K562 (cell line): ENCODE data around the gene RHOC. TPM values are rescaled to one million over a fixed set of nuclear protein-coding genes. Genes with fewer than 3 reads are reported as not detected.

Experiments
- CBX2 ChIP-seq: fragments of 200-600 bp; sonication (generic); IDR thresholded peaks from one replicate; pipeline ENCODE4 v1.6.1; 2012; ENCODE audit warnings: mild to moderate bottlenecking, low read length, inconsistent platforms; ENCODE audit not compliant: insufficient read depth, poor library complexity, severe bottlenecking
- CC2D1A ChIP-seq: fragments of 450-650 bp; IDR thresholded peaks from 2 replicates; pipeline ENCODE4 v1.6.1; 2017; ENCODE audit warnings: mild to moderate bottlenecking
- CEBPB ChIP-seq: fragments of 450-650 bp; IDR thresholded peaks from 2 replicates; pipeline ENCODE4 v1.6.1; 2016; ENCODE audit warnings: missing genetic modification characterization, missing compliant biosample characterization
- ELK1 ChIP-seq: sonication (generic); formaldehyde crosslinking; IDR thresholded peaks from 2 replicates; pipeline ENCODE4 v1.8.1; 2022; ENCODE audit warnings: missing genetic modification reagents
- ETV5 ChIP-seq: sonication (generic); formaldehyde crosslinking; IDR thresholded peaks from 2 replicates; pipeline ENCODE4 v1.4.0; 2020; ENCODE audit warnings: low read depth, mild to moderate bottlenecking, missing genetic modification reagents
- L3MBTL2 ChIP-seq: fragments of 450-650 bp; IDR thresholded peaks from 2 replicates; pipeline ENCODE4 v1.6.1; 2016; ENCODE audit warnings: mild to moderate bottlenecking, moderate library complexity
- MITF ChIP-seq: IDR thresholded peaks from 2 replicates; pipeline ENCODE4 v1.6.1; 2014; ENCODE audit warnings: antibody characterized with exemption
- NFRKB ChIP-seq: fragments of 450-650 bp; IDR thresholded peaks from 2 replicates; pipeline ENCODE4 v1.6.1; 2016; ENCODE audit warnings: low read depth
- PHF21A ChIP-seq: fragments of 450-650 bp; IDR thresholded peaks from 2 replicates; pipeline ENCODE4 v1.6.1; 2017; ENCODE audit warnings: low read depth, borderline replicate concordance
- TAF7 ChIP-seq: fragments of 450-650 bp; IDR thresholded peaks from 2 replicates; pipeline ENCODE4 v1.6.1; 2016; ENCODE audit warnings: missing genetic modification characterization, missing compliant biosample characterization
- TAL1 ChIP-seq: fragments of 450-650 bp; IDR thresholded peaks from 2 replicates; pipeline ENCODE4 v1.6.1; 2016; ENCODE audit warnings: mild to moderate bottlenecking
- TBP ChIP-seq: optimal IDR thresholded peaks from 2 replicates; pipeline ENCODE3; 2011; ENCODE audit warnings: low read depth, low read length, improper control_type of control experiment
- polyA plus RNA-seq, 8 experiments: library from polyadenylated mRNA; depleted of rRNA in 4 of 8; stranded (reverse) in 5 of 8; unstranded in 3 of 8; fragments of >200 nt; fragmentation: Nextera tagmentation in 2 of 8; fragmentation: Illumina TruSeq in 1 of 8; extraction: Ambion mirVana in 2 of 8; extraction: Trizol in 1 of 8; gene quantifications; 2 replicates each; pipeline versions ENCODE4 v1.2.1 to v1.2.3, GENCODE V29; 2011 to 2014; ENCODE audit warnings: inconsistent platforms in 1 of 8, missing spikeins in 1 of 8
- total RNA-seq, 7 experiments: library from RNA; depleted of rRNA in 6 of 7; stranded (reverse); fragments of >200 nt in 6 of 7; fragmentation: Illumina TruSeq in 2 of 7; extraction: Trizol in 2 of 7; gene quantifications; 2 replicates each; pipeline versions ENCODE4 v1.2.1 to v1.2.3, GENCODE V29; 2011 to 2021; ENCODE audit warnings: low replicate concordance in 1 of 7
- TF ChIP-seq, protein P1 (sequence below): sonication (generic); formaldehyde crosslinking; IDR thresholded peaks from 2 replicates; pipeline ENCODE4 v1.5.0; 2020; ENCODE audit warnings: missing genetic modification reagents
- TF ChIP-seq, protein P2 (sequence below): sonication (generic); formaldehyde crosslinking; IDR thresholded peaks from 2 replicates; pipeline ENCODE4 v1.4.0; 2020; ENCODE audit warnings: mild to moderate bottlenecking, missing genetic modification reagents
- TF ChIP-seq, protein P3 (sequence below): fragments of 250-450 bp; sonication (Bioruptor Pico); IDR thresholded peaks from 2 replicates; pipeline ENCODE4 v1.4.0; 2020; ENCODE audit warnings: mild to moderate bottlenecking, moderate library complexity
- TF ChIP-seq, protein P4 (sequence below): fragments of 450-650 bp; IDR thresholded peaks from 2 replicates; pipeline ENCODE4 v1.7.0; 2016; ENCODE audit warnings: borderline replicate concordance

Gene RHOC
- total and polyA plus RNA-seq, 9 of the 15 experiments (the other 6 are each of a cell fraction or from before 2014, with no cell fraction given): 35.2 to 364 (median 204) TPM

DNA sequence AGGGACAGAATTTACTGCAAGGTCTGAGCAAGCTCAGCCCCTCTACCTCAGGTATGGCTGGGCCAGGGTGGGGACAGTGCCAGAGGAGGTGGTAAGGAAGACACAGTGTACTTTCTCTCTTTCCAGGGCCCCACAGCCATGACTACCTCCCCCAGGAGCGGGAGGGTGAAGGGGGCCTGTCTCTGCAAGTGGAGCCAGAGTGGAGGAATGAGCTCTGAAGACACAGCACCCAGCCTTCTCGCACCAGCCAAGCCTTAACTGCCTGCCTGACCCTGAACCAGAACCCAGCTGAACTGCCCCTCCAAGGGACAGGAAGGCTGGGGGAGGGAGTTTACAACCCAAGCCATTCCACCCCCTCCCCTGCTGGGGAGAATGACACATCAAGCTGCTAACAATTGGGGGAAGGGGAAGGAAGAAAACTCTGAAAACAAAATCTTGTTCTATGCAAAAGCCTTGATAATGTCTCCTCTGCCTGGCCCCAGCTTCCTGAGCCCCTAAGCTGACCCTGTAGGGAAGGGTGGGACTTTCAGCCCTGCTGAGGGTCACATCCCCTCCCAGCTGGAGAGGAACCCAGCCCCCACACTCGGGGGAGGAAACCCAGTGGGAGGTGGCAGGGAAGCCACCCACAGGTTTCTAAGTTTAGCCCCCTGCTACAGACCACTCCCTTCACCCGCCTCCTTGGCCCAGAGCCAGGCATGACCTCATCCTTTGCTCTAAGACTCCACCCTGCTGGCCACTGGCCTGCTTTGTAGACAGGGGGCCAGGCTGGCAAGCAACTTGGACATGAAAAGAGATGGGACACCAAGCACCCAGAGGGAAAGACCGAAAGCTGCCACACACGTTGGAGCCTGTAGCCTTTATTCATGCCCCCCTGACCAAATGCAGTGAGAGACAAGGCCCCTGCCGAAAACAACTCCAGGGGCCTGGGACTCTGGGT is 6.4 kb downstream of the RHOC start (continued):
- TF ChIP-seq ETV5 (CRISPR knock-in tag) (peak; percentile 71; the same call in 1 of the 2 replicates), TAL1 (0 out of 2 replicates have a peak, but pooled peaks have one; percentile 27), MITF (no peak; the same call in 1 of the 2 replicates), L3MBTL2 (peak; percentile 69), ELK1 (CRISPR knock-in tag) (no peak), TAF7 (no peak), NFRKB (peak; percentile 81; the same call in 1 of the 2 replicates), CEBPB (0 out of 2 replicates have a peak, but pooled peaks have one; percentile 18), CBX2 (no peak), TBP (peak; percentile 9), PHF21A (peak; percentile 91; the same call in 1 of the 2 replicates), CC2D1A (peak; percentile 88)
- TF ChIP-seq, protein P1, sequence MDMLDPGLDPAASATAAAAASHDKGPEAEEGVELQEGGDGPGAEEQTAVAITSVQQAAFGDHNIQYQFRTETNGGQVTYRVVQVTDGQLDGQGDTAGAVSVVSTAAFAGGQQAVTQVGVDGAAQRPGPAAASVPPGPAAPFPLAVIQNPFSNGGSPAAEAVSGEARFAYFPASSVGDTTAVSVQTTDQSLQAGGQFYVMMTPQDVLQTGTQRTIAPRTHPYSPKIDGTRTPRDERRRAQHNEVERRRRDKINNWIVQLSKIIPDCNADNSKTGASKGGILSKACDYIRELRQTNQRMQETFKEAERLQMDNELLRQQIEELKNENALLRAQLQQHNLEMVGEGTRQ (CRISPR knock-in tag): no peak
- TF ChIP-seq, protein P2, sequence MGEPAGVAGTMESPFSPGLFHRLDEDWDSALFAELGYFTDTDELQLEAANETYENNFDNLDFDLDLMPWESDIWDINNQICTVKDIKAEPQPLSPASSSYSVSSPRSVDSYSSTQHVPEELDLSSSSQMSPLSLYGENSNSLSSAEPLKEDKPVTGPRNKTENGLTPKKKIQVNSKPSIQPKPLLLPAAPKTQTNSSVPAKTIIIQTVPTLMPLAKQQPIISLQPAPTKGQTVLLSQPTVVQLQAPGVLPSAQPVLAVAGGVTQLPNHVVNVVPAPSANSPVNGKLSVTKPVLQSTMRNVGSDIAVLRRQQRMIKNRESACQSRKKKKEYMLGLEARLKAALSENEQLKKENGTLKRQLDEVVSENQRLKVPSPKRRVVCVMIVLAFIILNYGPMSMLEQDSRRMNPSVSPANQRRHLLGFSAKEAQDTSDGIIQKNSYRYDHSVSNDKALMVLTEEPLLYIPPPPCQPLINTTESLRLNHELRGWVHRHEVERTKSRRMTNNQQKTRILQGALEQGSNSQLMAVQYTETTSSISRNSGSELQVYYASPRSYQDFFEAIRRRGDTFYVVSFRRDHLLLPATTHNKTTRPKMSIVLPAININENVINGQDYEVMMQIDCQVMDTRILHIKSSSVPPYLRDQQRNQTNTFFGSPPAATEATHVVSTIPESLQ: no peak
- TF ChIP-seq, protein P3, sequence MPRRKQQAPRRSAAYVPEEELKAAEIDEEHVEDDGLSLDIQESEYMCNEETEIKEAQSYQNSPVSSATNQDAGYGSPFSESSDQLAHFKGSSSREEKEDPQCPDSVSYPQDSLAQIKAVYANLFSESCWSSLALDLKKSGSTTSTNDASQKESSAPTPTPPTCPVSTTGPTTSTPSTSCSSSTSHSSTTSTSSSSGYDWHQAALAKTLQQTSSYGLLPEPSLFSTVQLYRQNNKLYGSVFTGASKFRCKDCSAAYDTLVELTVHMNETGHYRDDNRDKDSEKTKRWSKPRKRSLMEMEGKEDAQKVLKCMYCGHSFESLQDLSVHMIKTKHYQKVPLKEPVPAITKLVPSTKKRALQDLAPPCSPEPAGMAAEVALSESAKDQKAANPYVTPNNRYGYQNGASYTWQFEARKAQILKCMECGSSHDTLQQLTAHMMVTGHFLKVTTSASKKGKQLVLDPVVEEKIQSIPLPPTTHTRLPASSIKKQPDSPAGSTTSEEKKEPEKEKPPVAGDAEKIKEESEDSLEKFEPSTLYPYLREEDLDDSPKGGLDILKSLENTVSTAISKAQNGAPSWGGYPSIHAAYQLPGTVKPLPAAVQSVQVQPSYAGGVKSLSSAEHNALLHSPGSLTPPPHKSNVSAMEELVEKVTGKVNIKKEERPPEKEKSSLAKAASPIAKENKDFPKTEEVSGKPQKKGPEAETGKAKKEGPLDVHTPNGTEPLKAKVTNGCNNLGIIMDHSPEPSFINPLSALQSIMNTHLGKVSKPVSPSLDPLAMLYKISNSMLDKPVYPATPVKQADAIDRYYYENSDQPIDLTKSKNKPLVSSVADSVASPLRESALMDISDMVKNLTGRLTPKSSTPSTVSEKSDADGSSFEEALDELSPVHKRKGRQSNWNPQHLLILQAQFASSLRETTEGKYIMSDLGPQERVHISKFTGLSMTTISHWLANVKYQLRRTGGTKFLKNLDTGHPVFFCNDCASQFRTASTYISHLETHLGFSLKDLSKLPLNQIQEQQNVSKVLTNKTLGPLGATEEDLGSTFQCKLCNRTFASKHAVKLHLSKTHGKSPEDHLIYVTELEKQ: no peak
- TF ChIP-seq, protein P4, sequence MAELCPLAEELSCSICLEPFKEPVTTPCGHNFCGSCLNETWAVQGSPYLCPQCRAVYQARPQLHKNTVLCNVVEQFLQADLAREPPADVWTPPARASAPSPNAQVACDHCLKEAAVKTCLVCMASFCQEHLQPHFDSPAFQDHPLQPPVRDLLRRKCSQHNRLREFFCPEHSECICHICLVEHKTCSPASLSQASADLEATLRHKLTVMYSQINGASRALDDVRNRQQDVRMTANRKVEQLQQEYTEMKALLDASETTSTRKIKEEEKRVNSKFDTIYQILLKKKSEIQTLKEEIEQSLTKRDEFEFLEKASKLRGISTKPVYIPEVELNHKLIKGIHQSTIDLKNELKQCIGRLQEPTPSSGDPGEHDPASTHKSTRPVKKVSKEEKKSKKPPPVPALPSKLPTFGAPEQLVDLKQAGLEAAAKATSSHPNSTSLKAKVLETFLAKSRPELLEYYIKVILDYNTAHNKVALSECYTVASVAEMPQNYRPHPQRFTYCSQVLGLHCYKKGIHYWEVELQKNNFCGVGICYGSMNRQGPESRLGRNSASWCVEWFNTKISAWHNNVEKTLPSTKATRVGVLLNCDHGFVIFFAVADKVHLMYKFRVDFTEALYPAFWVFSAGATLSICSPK: no peak
